Activated naive CD8-positive, alpha-beta T cell (primary cell): ENCODE data around the gene TMEM40.
A peak's percentile ranks its signal among the peaks of the same experiment; 100 is the strongest.

Experiments used
- H3K27ac Mint-ChIP-seq: one replicate; pipeline ENCODE4 v1.8.0; 2021; ENCODE audit warnings: mixed read lengths
- H3K27me3 Mint-ChIP-seq: one replicate; pipeline ENCODE4 v1.8.0; 2021; ENCODE audit warnings: mixed read lengths
- H3K36me3 Mint-ChIP-seq: one replicate; pipeline ENCODE4 v1.8.0; 2021; ENCODE audit warnings: mixed read lengths
- H3K4me1 Mint-ChIP-seq: one replicate; pipeline ENCODE4 v1.8.0; 2021; ENCODE audit warnings: low read depth, mixed read lengths
- H3K4me3 Mint-ChIP-seq: one replicate; pipeline ENCODE4 v1.8.0; 2021; ENCODE audit warnings: mild to moderate bottlenecking, mixed read lengths
- H3K9me3 Mint-ChIP-seq: one replicate; pipeline ENCODE4 v1.8.0; 2021; ENCODE audit warnings: low read depth, mixed read lengths

Gene TMEM40, protein sequence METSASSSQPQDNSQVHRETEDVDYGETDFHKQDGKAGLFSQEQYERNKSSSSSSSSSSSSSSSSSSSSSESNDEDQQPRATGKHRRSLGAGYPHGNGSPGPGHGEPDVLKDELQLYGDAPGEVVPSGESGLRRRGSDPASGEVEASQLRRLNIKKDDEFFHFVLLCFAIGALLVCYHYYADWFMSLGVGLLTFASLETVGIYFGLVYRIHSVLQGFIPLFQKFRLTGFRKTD

DNA sequence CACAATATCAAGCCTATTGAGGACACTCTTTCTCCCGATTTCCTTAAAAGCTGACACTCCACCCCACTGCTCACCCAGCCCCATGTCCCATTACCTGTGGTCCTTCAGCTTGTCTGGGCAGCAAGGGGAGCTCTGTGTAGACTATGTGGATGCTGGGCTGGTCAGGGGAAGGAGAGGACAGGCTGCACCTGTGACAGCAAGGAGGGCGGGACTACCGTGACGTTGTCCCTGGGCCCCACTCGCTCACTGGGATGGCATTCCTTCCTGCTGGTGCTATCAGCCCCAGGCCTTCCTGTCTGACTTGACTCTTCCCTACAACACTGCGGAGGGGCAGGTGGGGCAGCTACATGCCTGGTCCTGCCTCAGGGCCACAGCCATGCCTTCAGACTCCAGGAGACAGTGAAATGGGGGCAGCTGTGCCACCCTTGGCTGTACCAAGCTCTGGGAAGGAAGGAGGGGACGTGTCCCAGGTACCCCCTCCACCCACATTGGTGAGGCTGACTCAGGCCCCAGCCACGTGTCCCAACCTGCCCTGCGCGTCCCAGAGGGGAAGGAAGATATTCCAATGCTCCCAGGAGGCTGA, at the start of gene TMEM40:
TMEM40 (minus strand) TSS at position 163 of the 583 bp plus-strand sequence. CDS start 9,427 bp downstream, outside the sequence.
- Mint-ChIP-seq H3K9me3 (no peaks in the 10 kb centered on the region), H3K4me3 (no peak within 1 kb of the TSS), H3K27ac (no peak within 1 kb of the TSS), H3K36me3 (no peaks in the 10 kb centered on the region), H3K4me1 (peaks cover 6% of the 10 kb centered on the region), H3K27me3 (peaks cover under 1% of the 10 kb centered on the region)

- Mint-ChIP-seq H3K4me1 (peaks cover 9% of the 10 kb centered on the region), H3K27ac (no peak overlapping the region), H3K27me3 (no peaks in the 10 kb centered on the region), H3K9me3 (no peaks in the 10 kb centered on the region), H3K4me3 (peak overlapping the region; percentile 73), H3K36me3 (peaks cover 2% of the 10 kb centered on the region)
Observed at GRCh38 chr3:12808587-12808986, 49.5 kb upstream of the TMEM40 start.

DNA sequence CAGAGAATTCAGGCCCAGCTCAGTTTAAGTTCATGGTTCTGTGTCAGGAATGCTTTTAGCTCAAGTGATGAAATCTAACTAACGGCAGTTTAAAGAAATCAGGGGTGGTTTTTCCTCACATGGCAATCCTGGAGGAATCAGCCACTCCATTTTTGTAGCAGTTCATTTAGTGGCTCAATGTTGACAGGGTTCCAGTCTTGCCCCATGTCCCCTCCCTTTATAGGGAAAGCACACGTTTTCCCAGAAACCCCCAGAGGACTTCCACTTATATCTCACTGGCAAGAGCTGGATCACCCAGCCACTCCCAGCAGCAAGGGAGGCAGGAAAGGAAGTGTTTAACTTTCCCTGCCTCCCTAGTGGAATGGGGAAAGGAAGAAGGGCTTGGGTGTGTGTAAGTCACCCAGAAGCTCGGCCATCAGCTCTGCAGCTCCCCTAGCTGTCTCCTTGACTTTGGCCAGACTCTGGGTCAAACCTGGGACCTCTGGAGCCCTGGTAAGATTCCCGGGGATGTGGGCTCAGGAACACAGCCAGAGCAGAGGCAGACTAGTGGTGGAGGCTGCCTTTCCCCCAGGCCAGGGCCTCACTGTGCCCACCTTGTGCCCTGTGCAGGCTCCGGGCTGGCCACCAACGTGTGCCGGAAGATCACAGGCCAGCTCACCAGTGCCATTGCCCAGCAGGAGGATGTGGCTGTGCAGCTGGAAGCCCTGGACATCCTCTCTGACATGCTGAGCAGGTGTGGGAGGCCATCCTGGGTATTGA, 48.7 kb upstream of the TMEM40 start:
- peaks cover 2% of the 10 kb centered on the region for H3K36me3 Mint-ChIP-seq
- H3K4me1 Mint-ChIP-seq: peaks cover 9% of the 10 kb centered on the region
- no peak overlapping the region for H3K27ac Mint-ChIP-seq
- H3K4me3 Mint-ChIP-seq: no peak overlapping the region
- no peaks in the 10 kb centered on the region for H3K9me3 Mint-ChIP-seq
- H3K27me3 Mint-ChIP-seq: no peaks in the 10 kb centered on the region

DNA sequence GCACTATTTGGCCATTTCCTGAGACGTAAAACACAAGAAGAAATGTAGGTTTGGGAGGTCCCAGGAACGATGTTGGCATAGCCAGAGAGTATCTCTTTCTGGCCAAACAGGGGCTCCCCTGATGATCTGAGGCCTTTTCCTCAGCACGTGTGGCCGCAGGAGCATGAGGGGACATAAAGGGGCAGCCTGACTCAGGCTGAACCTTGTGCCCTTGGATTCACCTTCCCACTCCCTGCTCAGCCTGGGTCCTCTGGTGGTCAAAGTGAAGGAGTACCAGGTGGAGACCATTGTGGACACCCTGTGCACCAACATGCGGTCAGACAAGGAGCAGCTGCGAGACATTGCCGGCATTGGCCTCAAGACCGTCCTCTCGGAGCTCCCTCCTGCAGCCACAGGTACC, 48.0 kb upstream of the TMEM40 start:
- no peaks in the 10 kb centered on the region for H3K27me3 Mint-ChIP-seq
- no peaks in the 10 kb centered on the region for H3K9me3 Mint-ChIP-seq
- no peak overlapping the region for H3K4me3 Mint-ChIP-seq
- peaks cover 2% of the 10 kb centered on the region for H3K36me3 Mint-ChIP-seq
- H3K27ac Mint-ChIP-seq: no peak overlapping the region
- peaks cover 9% of the 10 kb centered on the region for H3K4me1 Mint-ChIP-seq

- no peak overlapping the region for H3K27ac Mint-ChIP-seq
- no peaks in the 10 kb centered on the region for H3K27me3 Mint-ChIP-seq
- H3K4me3 Mint-ChIP-seq: no peak overlapping the region
- H3K4me1 Mint-ChIP-seq: no peaks in the 10 kb centered on the region
- H3K9me3 Mint-ChIP-seq: no peaks in the 10 kb centered on the region
- peaks cover 2% of the 10 kb centered on the region for H3K36me3 Mint-ChIP-seq
Observed at GRCh38 chr3:12803371-12803770, 44.3 kb upstream of the TMEM40 start.

GRCh38 chr3:12799525-12800440, 40.7 kb upstream of the TMEM40 start:
- H3K27ac Mint-ChIP-seq: no peak overlapping the region
- no peaks in the 10 kb centered on the region for H3K36me3 Mint-ChIP-seq

GRCh38 chr3:12798559-12799179, 39.6 kb upstream of the TMEM40 start:
- H3K36me3 Mint-ChIP-seq: no peaks in the 10 kb centered on the region
- H3K9me3 Mint-ChIP-seq: no peaks in the 10 kb centered on the region
- H3K4me1 Mint-ChIP-seq: peaks cover 13% of the 10 kb centered on the region
- H3K4me3 Mint-ChIP-seq: peak overlapping the region; percentile 60
- no peaks in the 10 kb centered on the region for H3K27me3 Mint-ChIP-seq
- H3K27ac Mint-ChIP-seq: no peak overlapping the region

More at GRCh38 chr3:12799525-12800440, 40.7 kb upstream of the TMEM40 start:
- Mint-ChIP-seq H3K9me3 (no peaks in the 10 kb centered on the region), H3K4me1 (peaks cover 13% of the 10 kb centered on the region), H3K27me3 (no peaks in the 10 kb centered on the region), H3K4me3 (no peak overlapping the region)

DNA sequence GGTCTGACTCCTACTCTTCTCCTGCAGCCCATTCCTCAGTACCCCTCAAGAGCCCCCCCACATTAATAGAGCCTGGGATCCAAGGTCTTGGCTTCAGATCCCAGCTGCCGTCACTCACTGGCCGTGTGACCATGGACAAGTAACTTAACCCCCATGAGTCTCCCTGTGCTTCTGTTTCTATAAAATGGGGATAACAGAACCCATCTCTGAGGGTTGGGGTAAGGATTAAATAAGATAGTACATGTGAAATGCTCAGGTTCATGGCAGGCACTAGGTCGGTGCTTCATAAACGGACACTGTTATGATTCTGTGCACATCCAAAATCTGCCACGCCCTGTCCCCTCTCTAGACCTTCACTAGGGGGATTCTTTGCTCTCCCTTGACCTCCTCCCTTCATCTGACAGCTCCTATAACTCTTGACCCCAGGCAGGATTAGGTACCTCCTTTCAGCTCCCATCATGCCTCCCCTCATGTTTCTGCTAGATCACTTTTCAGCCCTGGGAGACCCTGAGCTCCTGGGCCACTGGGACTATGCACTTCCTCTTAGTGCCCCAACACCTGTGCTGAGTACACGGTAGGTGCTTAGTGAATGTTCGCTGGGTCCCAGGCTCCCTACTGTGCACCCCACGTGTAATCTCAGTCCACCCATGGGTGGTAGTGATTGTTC, 39.0 kb upstream of the TMEM40 start:
- Mint-ChIP-seq H3K4me1 (peaks cover 13% of the 10 kb centered on the region), H3K36me3 (no peaks in the 10 kb centered on the region), H3K9me3 (no peaks in the 10 kb centered on the region), H3K4me3 (peak overlapping the region; percentile 60), H3K27me3 (no peaks in the 10 kb centered on the region), H3K27ac (peak overlapping the region; percentile 34)

- peak overlapping the region; percentile 86 for H3K4me3 Mint-ChIP-seq
- H3K9me3 Mint-ChIP-seq: no peaks in the 10 kb centered on the region
- H3K36me3 Mint-ChIP-seq: no peaks in the 10 kb centered on the region
- H3K27me3 Mint-ChIP-seq: no peaks in the 10 kb centered on the region
- H3K27ac Mint-ChIP-seq: peak overlapping the region; percentile 28
- peaks cover 13% of the 10 kb centered on the region for H3K4me1 Mint-ChIP-seq
Observed at GRCh38 chr3:12797124-12797891, 38.2 kb upstream of the TMEM40 start.

GRCh38 chr3:12796171-12797123, 37.4 kb upstream of the TMEM40 start, which contains the start of gene CAND2:
Gene CAND2, plus strand, starts transcription at chr3:12796680. Its CDS starts 41 bp downstream, at chr3:12796721.
- no peaks in the 10 kb centered on the region for H3K36me3 Mint-ChIP-seq

GRCh38 chr3:12793701-12794100, 34.6 kb upstream of the TMEM40 start:
- Mint-ChIP-seq H3K27me3 (no peaks in the 10 kb centered on the region), H3K4me3 (no peak overlapping the region), H3K27ac (no peak overlapping the region), H3K4me1 (peaks cover 13% of the 10 kb centered on the region), H3K9me3 (no peaks in the 10 kb centered on the region), H3K36me3 (no peaks in the 10 kb centered on the region)

More at GRCh38 chr3:12796171-12797123, 37.4 kb upstream of the TMEM40 start, which contains the start of gene CAND2:
- H3K27ac Mint-ChIP-seq: peak within 1 kb of the TSS; percentile 28
- no peaks in the 10 kb centered on the region for H3K27me3 Mint-ChIP-seq
- H3K4me3 Mint-ChIP-seq: peak within 1 kb of the TSS; percentile 86
- peaks cover 13% of the 10 kb centered on the region for H3K4me1 Mint-ChIP-seq
- no peaks in the 10 kb centered on the region for H3K9me3 Mint-ChIP-seq

DNA sequence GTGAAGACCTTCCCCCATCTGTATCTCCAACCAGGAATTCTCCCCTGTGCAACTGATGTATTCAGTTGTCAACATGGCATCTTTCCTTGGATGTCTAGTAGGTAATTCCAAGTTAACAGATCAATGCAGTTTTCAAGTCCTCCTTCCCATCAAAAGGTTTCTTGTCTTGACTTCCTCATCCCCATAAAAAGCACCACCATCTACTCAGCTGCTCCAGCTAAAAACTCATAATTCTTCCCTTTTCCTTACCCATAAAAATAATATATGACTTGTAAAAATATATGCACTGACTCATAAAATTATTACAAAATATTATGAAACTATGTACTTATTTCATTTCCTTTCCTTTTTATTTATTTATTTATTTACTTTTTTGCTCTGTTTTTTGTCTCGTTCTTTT, 32.4 kb upstream of the TMEM40 start:
- no peak overlapping the region for H3K4me3 Mint-ChIP-seq
- H3K27ac Mint-ChIP-seq: no peak overlapping the region
- H3K36me3 Mint-ChIP-seq: no peaks in the 10 kb centered on the region
- H3K27me3 Mint-ChIP-seq: no peaks in the 10 kb centered on the region
- no peaks in the 10 kb centered on the region for H3K9me3 Mint-ChIP-seq
- H3K4me1 Mint-ChIP-seq: peaks cover 6% of the 10 kb centered on the region
